RWPE1 (cell line): Measurements from ENCODE around the gene C5.

Experiments used
- CTCF ChIA-PET: fragments of 350-600 bp; sonication (Branson Sonifier 250); formaldehyde crosslinking; extraction: SDS; loops from one replicate; lab custom pipeline; 2021; lab: Yijun Ruan, JAX
- POLR2A ChIA-PET: fragments of 400-600 bp; formaldehyde crosslinking; extraction: SDS; loops from one replicate; lab custom pipeline; 2020; ENCODE audit warnings: antibody characterized with exemption; ENCODE audit not compliant: low non-redundant PET; lab: Yijun Ruan, JAX
- DNase-seq: peaks from one replicate; pipeline ENCODE4 v3.0.0; 2012; ENCODE audit warnings: low spot score
- H3K27ac ChIP-seq: fragments of 450-650 bp; 2 replicates; pipeline ENCODE4 v1.5.1; 2017
- CTCF ChIP-seq: fragments of 450-650 bp; conservative IDR thresholded peaks from 2 replicates; pipeline ENCODE4 v1.5.1; 2017; ENCODE audit warnings: low read depth, mild to moderate bottlenecking

Gene C5

GRCh38 chr9:120902569-120903535 is 147.2 kb downstream of the C5 start:
- ChIA-PET POLR2A (no interaction called here), CTCF (interaction anchor here (0.6 kb wide), 1 partner anchor 13 kb away, joined by 3 read pairs; no protein-coding TSS in a partner anchor)

More at GRCh38 chr9:120902569-120903535, 147.2 kb downstream of the C5 start:
- TF ChIP-seq CTCF = no peak
- no peak overlapping the region for H3K27ac ChIP-seq
- no peak for DNase-seq
